Keratinocyte (primary cell): ENCODE data around the gene ART4. TPM values are rescaled to one million over a fixed set of nuclear protein-coding genes. Genes with fewer than 3 reads are reported as not detected.

Experiments used
- DNase-seq: peaks from one replicate; pipeline ENCODE4 v3.0.0-alpha.2; 2011; ENCODE audit warnings: low read depth, missing footprints, low spot score
- FAIRE-seq: peaks from 2 replicates; lab custom pipeline; 2011; peaks lifted over from hg19 to GRCh38; lab: Jason Lieb, UNC
- H2AFZ ChIP-seq: 2 replicates; pipeline ENCODE4 v1.6.0; 2012; ENCODE audit warnings: low read length, control low read depth, inconsistent platforms; ENCODE audit not compliant: control insufficient read depth
- H3K27ac ChIP-seq: 2 replicates; pipeline ENCODE4 v1.5.1; 2011; ENCODE audit warnings: low read length; ENCODE audit not compliant: control insufficient read depth, insufficient read depth
- H3K27me3 ChIP-seq: 3 replicates; pipeline ENCODE4 v1.6.0; 2011; ENCODE audit warnings: low read length; ENCODE audit not compliant: control insufficient read depth, insufficient read depth; ENCODE audit errors: extremely low read depth
- H3K36me3 ChIP-seq, 2 experiments: 2 replicates in 1 of 2; 3 replicates in 1 of 2; pipeline ENCODE4 v1.5.1; 2011; ENCODE audit warnings: low read length in 2 of 2, mild to moderate bottlenecking in 1 of 2; ENCODE audit not compliant: control insufficient read depth in 2 of 2, insufficient read depth in 2 of 2; ENCODE audit errors: extremely low read depth in 1 of 2
- H3K4me1 ChIP-seq: 3 replicates; pipeline ENCODE4 v1.5.1; 2011; ENCODE audit warnings: low read length; ENCODE audit not compliant: control insufficient read depth, insufficient read depth; ENCODE audit errors: extremely low read depth
- H3K4me2 ChIP-seq: 3 replicates; pipeline ENCODE4 v1.6.0; 2011; ENCODE audit warnings: low read depth, low read length; ENCODE audit not compliant: control insufficient read depth, insufficient read depth; ENCODE audit errors: extremely low read depth
- H3K4me3 ChIP-seq, 3 experiments: fragments of 200-600 bp in 1 of 3; sonication (generic) in 1 of 3; 2 replicates in 2 of 3; 3 replicates in 1 of 3; pipeline ENCODE4 v1.5.1; 2011 to 2016; ENCODE audit warnings: low read length in 3 of 3, mild to moderate bottlenecking in 3 of 3, control low read depth in 2 of 3, inconsistent platforms in 1 of 3, low read depth in 1 of 3, mixed read lengths in 1 of 3, mixed run types in 1 of 3, moderate library complexity in 1 of 3; ENCODE audit not compliant: control insufficient read depth in 2 of 3, insufficient read depth in 2 of 3; ENCODE audit errors: extremely low read depth in 1 of 3
- H3K79me2 ChIP-seq: 2 replicates; pipeline ENCODE4 v1.6.0; 2012; ENCODE audit warnings: low read length; ENCODE audit not compliant: control insufficient read depth, insufficient read depth
- H3K9ac ChIP-seq: 3 replicates; pipeline ENCODE4 v1.6.0; 2011; ENCODE audit warnings: low read length; ENCODE audit not compliant: control insufficient read depth, insufficient read depth; ENCODE audit errors: extremely low read depth
- H3K9me1 ChIP-seq: 3 replicates; pipeline ENCODE4 v1.6.0; 2011; ENCODE audit warnings: low read length; ENCODE audit not compliant: control insufficient read depth, insufficient read depth; ENCODE audit errors: extremely low read depth
- H3K9me3 ChIP-seq: 2 replicates; pipeline ENCODE4 v1.5.1; 2012; ENCODE audit warnings: low read depth, low read length; ENCODE audit not compliant: control insufficient read depth
- H4K20me1 ChIP-seq: 3 replicates; pipeline ENCODE4 v1.6.0; 2011; ENCODE audit warnings: low read length; ENCODE audit not compliant: control insufficient read depth, insufficient read depth; ENCODE audit errors: extremely low read depth
- CTCF ChIP-seq, 3 experiments: IDR thresholded peaks in 1 of 3; conservative IDR thresholded peaks in 1 of 3; optimal IDR thresholded peaks in 1 of 3; 2 replicates in 2 of 3; 3 replicates in 1 of 3; pipeline versions ENCODE3 to v1.5.1; 2011; ENCODE audit warnings: low read length in 3 of 3, mild to moderate bottlenecking in 3 of 3, moderate library complexity in 2 of 3, control low read depth in 1 of 3, inconsistent platforms in 1 of 3; ENCODE audit not compliant: insufficient read depth in 2 of 3; ENCODE audit errors: extremely low read depth in 1 of 3
- EZH2 ChIP-seq: IDR thresholded peaks from one replicate; pipeline ENCODE4 v1.6.1; 2012; ENCODE audit warnings: inconsistent platforms, mild to moderate bottlenecking, low read length, moderate library complexity
- dilution Hi-C: fragments of 300-500 bp; cut with MboI; formaldehyde crosslinking; loops from one replicate; pipeline ENCODE4 v1.7.0; 2020; ENCODE audit warnings: low sequenced_read_pairs; ENCODE audit not compliant: extremely low pct_ligation_motif_present
- polyA plus RNA-seq, 5 experiments: library from polyadenylated mRNA; depleted of rRNA in 3 of 5; stranded (reverse) in 3 of 5; stranded (forward) in 1 of 5; unstranded in 1 of 5; fragments of >200 nt; gene quantifications; 1 replicate in 1 of 5; 2 replicates in 3 of 5; 3 replicates in 1 of 5; pipeline versions ENCODE4 v1.2.1 to v1.2.3, GENCODE V29; 2011 to 2012; ENCODE audit warnings: missing spikeins in 2 of 5, low read depth in 1 of 5, low replicate concordance in 1 of 5

ART4 gene
- polyA plus RNA-seq, 1 donor (not counting 4 experiments of a cell fraction or from before 2014, with no cell fraction given), result not detected

GRCh38 chr12:14844401-14844800 lies 1.1 kb upstream of the ART4 start:
- no peak for FAIRE-seq
- TF ChIP-seq CTCF (optimal IDR thresholded peaks at IDR 0.05 in 1 of 3, IDR thresholded peaks at IDR 0.05 in 1 of 3, conservative IDR thresholded peaks at IDR 0.05 in 1 of 3; ENCODE audit: extremely low read depth in 1 of 3, insufficient read depth in 2 of 3, low read length in 3 of 3) (no peak), EZH2 (no peak)
- H3K4me1 ChIP-seq, result peaks cover 13% of the 10 kb centered on the region
- no peaks in the 10 kb centered on the region for H3K79me2 ChIP-seq
- H3K4me2 ChIP-seq, result no peak overlapping the region
- H3K36me3 ChIP-seq, result no peaks in the 10 kb centered on the region
- H3K9me1 ChIP-seq, result no peaks in the 10 kb centered on the region
- H3K4me3 ChIP-seq, result no peak overlapping the region
- DNase-seq, result no peak
- no peak overlapping the region for H3K9ac ChIP-seq
- no peaks in the 10 kb centered on the region for H4K20me1 ChIP-seq
- H3K27me3 ChIP-seq, result no peaks in the 10 kb centered on the region
- no peaks in the 10 kb centered on the region for H3K9me3 ChIP-seq
- no peak overlapping the region for H2AFZ ChIP-seq
- no peak overlapping the region for H3K27ac ChIP-seq
- dilution Hi-C loops, result no loop called here

- TF ChIP-seq CTCF (optimal IDR thresholded peaks at IDR 0.05 in 1 of 3, IDR thresholded peaks at IDR 0.05 in 1 of 3, conservative IDR thresholded peaks at IDR 0.05 in 1 of 3; ENCODE audit: extremely low read depth in 1 of 3, insufficient read depth in 2 of 3, low read length in 3 of 3) (no peak), EZH2 (no peak)
Measured at GRCh38 chr12:14842315-14842714, 1.0 kb downstream of the ART4 start.

More at GRCh38 chr12:14842315-14842714, 1.0 kb downstream of the ART4 start:
- Histone ChIP-seq H4K20me1 (no peaks in the 10 kb centered on the region), H2AFZ (no peak overlapping the region), H3K4me1 (peaks cover 10% of the 10 kb centered on the region), H3K4me2 (no peak overlapping the region), H3K4me3 (no peak overlapping the region), H3K9me3 (no peaks in the 10 kb centered on the region), H3K9me1 (no peaks in the 10 kb centered on the region), H3K27me3 (no peaks in the 10 kb centered on the region), H3K27ac (no peak overlapping the region), H3K79me2 (no peaks in the 10 kb centered on the region), H3K9ac (no peak overlapping the region), H3K36me3 (no peaks in the 10 kb centered on the region)
- DNase-seq (no peak), FAIRE-seq (no peak)
- dilution Hi-C loops, result no loop called here
